WTC11 (cell line): ENCODE results near the gene PTN.
"Not testable (repeated sequence)": the region's sequence is repeated elsewhere in the genome, so short reads cannot be mapped to it uniquely, and the experiment has no call there.

Experiments used
- USF1 ChIP-seq: sonication (generic); formaldehyde crosslinking; IDR thresholded peaks from 2 replicates; pipeline ENCODE4 v1.8.0; 2022; ENCODE audit warnings: mild to moderate bottlenecking, missing genetic modification reagents
- ZBTB21 ChIP-seq: sonication (generic); formaldehyde crosslinking; IDR thresholded peaks from 2 replicates; pipeline ENCODE4 v1.8.1; 2023; ENCODE audit warnings: mild to moderate bottlenecking, missing genetic modification reagents, borderline replicate concordance

DNA sequence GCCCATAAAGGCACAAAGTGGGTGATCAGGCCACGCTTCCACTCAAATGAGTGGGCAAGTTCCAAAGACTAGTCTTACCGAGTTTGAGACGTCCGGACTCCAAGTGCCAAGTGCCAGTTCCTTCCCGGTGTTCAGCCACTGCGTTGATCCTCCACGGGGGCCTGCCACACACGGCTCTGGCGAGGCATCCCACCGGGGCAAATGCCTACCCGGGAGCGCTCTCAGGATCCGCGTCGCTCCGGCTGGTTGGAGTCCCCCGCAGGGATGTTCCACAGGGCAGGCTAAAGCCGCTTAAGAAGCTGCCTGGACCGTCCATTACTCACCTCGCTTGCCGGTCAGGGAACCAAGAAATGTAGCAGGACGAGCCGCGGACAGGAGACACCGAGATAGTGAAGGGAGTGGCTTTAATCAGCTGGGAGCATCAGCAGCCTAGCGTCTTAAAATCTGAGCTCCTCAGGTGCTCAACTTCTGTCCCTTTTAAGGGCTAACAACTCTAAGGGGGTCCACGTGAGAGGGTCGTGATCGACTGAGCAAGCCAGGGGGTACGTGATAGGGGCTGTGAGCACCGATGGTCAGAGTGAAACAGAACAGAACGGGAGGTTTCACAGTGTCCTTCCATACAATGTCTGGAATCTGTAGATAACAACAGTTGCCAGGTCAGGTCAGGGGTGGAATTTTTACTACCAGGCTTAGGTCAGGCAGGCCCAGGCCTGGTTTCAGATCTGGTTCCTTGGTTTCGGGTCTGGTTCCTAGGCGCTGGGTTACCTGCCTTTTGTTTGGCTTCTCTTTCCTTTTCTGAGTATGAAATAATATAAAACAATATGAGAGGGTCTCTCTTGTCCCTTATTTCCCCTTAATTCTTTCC, 75.3 kb downstream of the PTN start:
- not testable (repeated sequence) for TF ChIP-seq USF1; ZBTB21 (CRISPR knock-in tag)
